Tibial artery (tissue), 4 donors: ENCODE data around the gene MPO.

ENCODE experiments used
- DNase-seq, 2 donors: peaks; one replicate each; pipeline ENCODE4 v3.0.0-alpha.2; 2019
- H3K27ac ChIP-seq, 2 donors: fragments of 200-600 bp; sonication (generic) in 1 of 2; 1 replicate in 1 of 2; 2 replicates in 1 of 2; pipeline ENCODE4 v1.5.1; 2018 to 2019; ENCODE audit warnings: mild to moderate bottlenecking in 1 of 2
- H3K27me3 ChIP-seq, 2 donors: fragments of 200-600 bp; sonication (generic) in 1 of 2; one replicate each; pipeline versions ENCODE4 v1.5.1 to v1.6.0; 2016 to 2019
- H3K36me3 ChIP-seq, 3 donors: fragments of 200-600 bp; sonication (generic) in 2 of 3; one replicate each; pipeline ENCODE4 v1.5.1; 2016 to 2019; ENCODE audit warnings: mild to moderate bottlenecking in 2 of 3
- H3K4me1 ChIP-seq, 4 donors: fragments of 200-600 bp; sonication (generic) in 2 of 4; 1 replicate in 3 of 4; 2 replicates in 1 of 4; pipeline ENCODE4 v1.5.1; 2016 to 2019
- H3K4me3 ChIP-seq, 2 donors: fragments of 200-600 bp; sonication (generic) in 1 of 2; 1 replicate in 1 of 2; 2 replicates in 1 of 2; pipeline ENCODE4 v1.5.1; 2018 to 2019; ENCODE audit warnings: mild to moderate bottlenecking in 2 of 2
- H3K9me3 ChIP-seq, 3 donors: fragments of 200-600 bp; sonication (generic) in 1 of 3; one replicate each; pipeline ENCODE4 v1.5.1; 2016 to 2019
- CTCF ChIP-seq, 2 experiments: fragments of 200-600 bp in 1 of 2; fragments of 450-650 bp in 1 of 2; IDR thresholded peaks; one replicate each; pipeline ENCODE4 v1.5.1; 2017 to 2019; ENCODE audit warnings: antibody characterized with exemption in 2 of 2, mild to moderate bottlenecking in 1 of 2, moderate library complexity in 1 of 2
- intact Hi-C: fragments of 100-400 bp; cut with DNase I; formaldehyde crosslinking; loops from one replicate; pipeline ENCODE4 v1.15.0; 2023; ENCODE audit warnings: low total_unique reads

The MPO gene

GRCh38 chr17:58229384-58229783 lies 51.4 kb downstream of the MPO start:
- DNase-seq = no peak
- H3K27ac ChIP-seq = no peak overlapping the region
- no peaks in the 10 kb centered on the region for H3K36me3 ChIP-seq
- H3K4me1 ChIP-seq = no peaks in the 10 kb centered on the region
- H3K27me3 ChIP-seq = peaks cover 0 to 38% of the 10 kb centered on the region in 2 donors
- intact Hi-C loops = no loop called here
- TF ChIP-seq CTCF (IDR thresholded peaks at IDR 0.05) = no peak
- no peak overlapping the region for H3K4me3 ChIP-seq
- H3K9me3 ChIP-seq = no peaks in the 10 kb centered on the region

- intact Hi-C loops = no loop called here
- H3K27ac ChIP-seq = no peak overlapping the region
- no peaks in the 10 kb centered on the region for H3K4me1 ChIP-seq
- no peaks in the 10 kb centered on the region for H3K36me3 ChIP-seq
- TF ChIP-seq CTCF (IDR thresholded peaks at IDR 0.05) = no peak
- DNase-seq = no peak
- H3K4me3 ChIP-seq = no peak overlapping the region
- no peaks in the 10 kb centered on the region for H3K9me3 ChIP-seq
- peaks cover 0 to 31% of the 10 kb centered on the region in 2 donors for H3K27me3 ChIP-seq
Observed at GRCh38 chr17:58228679-58229078, 52.1 kb downstream of the MPO start.

- no peak for TF ChIP-seq CTCF (IDR thresholded peaks at IDR 0.05)
- Histone ChIP-seq H3K9me3 (no peaks in the 10 kb centered on the region), H3K36me3 (no peaks in the 10 kb centered on the region), H3K27ac (no peak overlapping the region), H3K27me3 (peaks cover 0 to 29% of the 10 kb centered on the region in 2 donors), H3K4me3 (no peak overlapping the region), H3K4me1 (no peaks in the 10 kb centered on the region)
- DNase-seq = no peak
- intact Hi-C loops = no loop called here
Observed at GRCh38 chr17:58227733-58228132, 53.0 kb downstream of the MPO start.

- no peak overlapping the region for H3K27ac ChIP-seq
- TF ChIP-seq CTCF (IDR thresholded peaks at IDR 0.05) = no peak
- no peaks in the 10 kb centered on the region for H3K36me3 ChIP-seq
- H3K4me3 ChIP-seq = no peak overlapping the region
- DNase-seq = no peak
- peaks cover 0 to 11% of the 10 kb centered on the region in 2 donors for H3K27me3 ChIP-seq
- no peaks in the 10 kb centered on the region for H3K9me3 ChIP-seq
- H3K4me1 ChIP-seq = peaks cover 0 to 8% (median 7%) of the 10 kb centered on the region in 4 donors
- intact Hi-C loops = no loop called here
Observed at GRCh38 chr17:58224315-58224714, 56.4 kb downstream of the MPO start.
